HG03139 (cell line): ENCODE results near the gene SENP7.
"Not testable (repeated sequence)": the region's sequence is repeated elsewhere in the genome, so short reads cannot be mapped to it uniquely, and the experiment has no call there.

Source experiments
- ATAC-seq: cut with Tn5 transposase; IDR thresholded peaks from one replicate; pipeline ENCODE4 v1.9.1; 2021; ENCODE audit not compliant: unreplicated experiment

The SENP7 gene

DNA sequence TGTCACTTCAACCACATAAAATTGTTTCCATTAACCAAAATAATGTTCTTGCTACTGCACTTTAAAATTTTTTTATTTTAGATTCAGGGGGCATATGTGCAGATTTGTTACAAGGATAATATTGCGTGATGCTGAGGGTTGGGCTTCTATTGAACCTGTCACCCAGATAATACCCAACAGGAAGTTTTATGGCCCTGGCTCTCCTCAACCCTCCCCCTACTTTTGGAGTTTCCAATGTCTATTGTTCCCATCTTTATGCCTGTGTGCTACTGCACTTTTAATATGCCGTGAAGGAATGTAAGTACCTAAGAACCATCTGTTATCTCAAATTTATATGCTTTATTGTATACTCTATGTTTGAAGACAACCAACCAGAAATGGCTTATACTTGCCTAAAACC lies 150.6 kb downstream of the SENP7 start:
- ATAC-seq: no peak

DNA sequence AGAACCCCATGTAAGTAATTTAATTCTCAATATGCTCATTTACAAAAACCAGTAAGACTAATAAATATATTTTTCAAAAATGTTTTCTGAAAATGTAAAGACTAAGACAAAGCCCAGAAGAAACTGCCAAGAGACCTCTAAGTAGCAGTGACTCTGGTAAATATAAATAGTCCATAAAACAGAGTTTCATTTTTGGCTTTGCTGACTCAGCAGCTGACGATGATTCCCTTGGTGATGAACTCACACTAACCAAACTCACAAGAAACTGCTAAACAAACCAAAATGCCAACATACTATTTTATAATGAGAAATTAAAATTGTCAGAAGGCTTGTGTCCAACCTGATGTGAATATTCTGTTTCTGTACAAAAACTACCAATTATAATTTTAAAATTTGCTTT lies 161.2 kb downstream of the SENP7 start:
- ATAC-seq: no peak

DNA sequence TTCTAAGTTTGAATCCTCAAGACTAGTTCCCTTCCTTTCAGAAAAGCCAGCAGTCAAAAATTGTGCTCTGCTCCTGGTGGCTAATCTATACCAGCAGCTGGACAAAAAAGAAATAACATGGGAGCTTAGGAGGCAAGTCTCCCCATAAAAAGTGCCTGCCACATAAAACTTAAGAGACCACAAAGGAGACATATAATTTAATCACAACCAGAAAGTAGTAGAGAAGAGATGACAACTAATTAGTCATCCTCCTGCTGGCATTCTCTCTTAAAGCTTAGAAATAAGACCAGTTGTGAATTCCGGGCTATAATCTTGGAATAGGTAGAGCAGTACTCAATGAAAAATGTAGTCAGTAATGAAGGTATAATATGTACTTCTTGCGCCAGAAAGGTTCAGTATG lies 172.4 kb downstream of the SENP7 start:
- ATAC-seq: no peak

DNA sequence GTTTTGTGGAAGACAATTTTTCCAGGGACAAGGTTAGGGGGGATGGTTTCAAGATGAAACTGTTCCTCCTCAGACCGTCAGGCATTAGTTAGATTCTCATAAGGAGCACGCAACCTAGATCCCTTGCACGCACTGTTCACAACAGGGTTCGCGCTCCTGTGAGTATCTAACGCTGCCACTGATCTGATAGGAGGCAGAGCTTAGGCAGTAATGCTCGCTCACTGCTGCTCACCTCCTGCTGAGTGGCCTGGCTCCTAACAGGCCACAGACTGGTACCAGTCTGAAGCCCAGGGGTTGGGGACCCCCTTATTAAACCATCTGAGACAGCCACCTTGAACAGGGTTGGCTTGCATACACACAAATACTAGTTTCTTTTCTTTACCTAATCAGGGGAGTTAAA lies 179.1 kb downstream of the SENP7 start:
- no peak for ATAC-seq

DNA sequence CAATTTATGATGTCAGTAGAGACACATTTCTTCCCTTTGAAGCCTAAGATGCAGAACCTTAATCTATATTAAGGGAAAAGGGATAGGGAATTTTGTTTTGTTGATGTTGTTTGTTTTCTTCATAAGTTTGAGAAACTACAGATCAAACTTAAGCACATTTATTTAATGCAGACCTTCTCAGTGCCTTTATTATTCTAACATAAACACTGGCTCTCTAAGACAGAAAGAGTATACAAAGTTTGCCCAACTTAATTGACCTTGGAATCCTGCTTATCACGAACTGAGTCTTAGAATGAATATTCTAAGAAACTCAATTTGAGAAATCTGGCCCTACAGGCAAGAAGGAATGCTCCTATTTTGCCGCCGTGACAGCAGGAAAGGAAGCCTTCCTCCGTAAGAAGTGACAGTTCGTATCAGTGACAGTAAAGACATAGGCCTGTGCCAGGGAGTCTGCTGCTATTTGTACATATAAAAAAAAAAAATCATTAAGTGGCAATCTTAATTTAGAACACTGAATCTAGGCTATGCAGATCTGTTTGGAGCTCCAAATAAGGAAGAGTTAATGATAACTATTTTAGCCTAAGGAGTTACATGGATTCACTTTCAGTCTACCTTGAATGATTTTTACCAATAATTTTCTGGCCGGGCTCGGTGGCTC lies 183.9 kb downstream of the SENP7 start:
- no peak for ATAC-seq

DNA sequence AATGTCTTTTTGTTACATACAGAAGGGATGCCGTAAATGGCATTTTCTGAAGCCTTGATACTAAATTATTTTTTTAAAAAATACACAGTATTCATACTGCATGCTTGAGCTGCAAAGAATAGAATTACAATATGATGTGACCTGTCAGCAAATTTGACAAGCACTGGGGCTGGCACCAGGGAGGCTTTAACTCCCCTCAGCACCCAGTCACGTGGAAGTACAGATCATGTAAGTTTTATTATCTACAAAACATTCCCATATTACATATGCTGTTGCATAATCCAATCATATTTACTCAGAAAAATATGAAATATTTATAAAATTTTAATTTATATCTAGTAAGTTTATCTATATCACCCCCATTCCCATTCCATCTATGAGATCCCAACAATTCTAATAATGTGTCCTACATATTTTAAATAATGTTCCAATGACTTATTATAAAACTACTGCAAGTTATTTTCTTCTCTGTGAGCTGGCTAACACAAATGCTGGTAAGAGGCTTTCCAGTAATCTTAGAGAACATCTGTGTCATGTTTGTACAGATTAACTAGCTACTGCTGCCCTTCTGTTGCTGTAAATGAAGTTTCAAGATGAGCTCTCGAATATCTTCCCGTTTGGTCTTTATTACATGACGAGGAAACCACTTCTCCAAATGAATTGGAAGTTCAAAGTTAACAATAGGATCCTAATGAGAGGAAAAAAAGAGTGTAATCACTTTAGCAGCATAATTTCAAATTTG lies 187.4 kb downstream of the SENP7 start:
- ATAC-seq: no peak

DNA sequence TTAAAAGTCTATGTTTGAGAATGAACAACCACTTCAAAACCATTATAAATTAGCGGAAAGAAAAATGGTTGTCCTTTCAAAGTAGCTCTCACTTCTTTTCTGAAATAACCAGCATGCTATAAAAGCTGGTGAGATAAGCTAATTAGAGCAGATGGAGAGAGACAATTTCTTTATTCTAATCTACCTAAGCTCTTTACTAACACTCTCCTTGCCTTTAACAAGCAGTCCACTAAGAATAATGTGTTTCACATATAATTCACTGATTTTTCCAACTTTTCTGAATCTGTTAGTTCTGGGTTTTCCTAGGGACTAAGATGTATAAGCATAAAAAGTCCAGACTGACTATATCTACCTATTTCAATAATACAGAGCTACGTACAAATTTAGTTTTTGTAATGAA lies 192.5 kb downstream of the SENP7 start, which contains the start of gene IMPG2:
IMPG2 (minus strand) TSS at position 101 of the 400 bp plus-strand sequence. CDS start 203 bp downstream, outside the sequence.
- ATAC-seq: no peak

DNA sequence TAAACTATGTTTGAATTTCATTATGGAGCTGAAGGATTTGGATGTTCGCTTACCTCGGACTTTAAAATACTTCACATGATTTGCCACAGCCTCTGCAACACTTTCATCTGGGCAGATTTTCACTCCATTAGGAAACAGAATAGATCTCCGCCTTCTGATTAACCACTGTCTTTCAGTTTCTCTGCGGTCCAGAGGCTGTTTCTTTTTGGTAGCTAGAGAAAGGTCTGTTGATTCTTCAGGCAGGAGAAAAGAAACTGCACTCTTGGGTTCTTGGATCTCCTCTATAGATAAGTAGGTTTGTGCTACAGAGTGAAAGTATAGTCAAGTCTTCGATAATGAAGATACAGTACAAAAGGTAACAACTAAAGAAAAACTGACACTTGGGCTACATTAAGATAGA lies 193.5 kb downstream of the SENP7 start:
- ATAC-seq: no peak

DNA sequence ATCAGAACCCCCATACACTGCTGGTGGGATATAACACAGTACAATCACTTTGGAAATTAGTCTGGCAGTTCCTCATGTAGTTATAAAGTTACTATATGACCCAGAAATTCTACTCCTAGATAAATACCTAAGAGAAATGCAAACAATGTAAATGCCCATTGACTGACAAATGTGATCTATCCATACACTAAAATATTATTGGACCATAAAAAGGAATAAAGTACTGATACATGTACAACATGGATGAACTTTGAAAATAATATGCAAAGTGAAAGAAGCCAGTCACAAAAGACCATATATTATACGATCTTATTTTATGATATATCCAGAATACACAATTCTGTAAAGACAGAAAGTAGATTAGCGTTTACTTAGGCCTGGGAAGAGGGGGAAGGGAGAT lies 200.5 kb downstream of the SENP7 start:
- no peak for ATAC-seq

DNA sequence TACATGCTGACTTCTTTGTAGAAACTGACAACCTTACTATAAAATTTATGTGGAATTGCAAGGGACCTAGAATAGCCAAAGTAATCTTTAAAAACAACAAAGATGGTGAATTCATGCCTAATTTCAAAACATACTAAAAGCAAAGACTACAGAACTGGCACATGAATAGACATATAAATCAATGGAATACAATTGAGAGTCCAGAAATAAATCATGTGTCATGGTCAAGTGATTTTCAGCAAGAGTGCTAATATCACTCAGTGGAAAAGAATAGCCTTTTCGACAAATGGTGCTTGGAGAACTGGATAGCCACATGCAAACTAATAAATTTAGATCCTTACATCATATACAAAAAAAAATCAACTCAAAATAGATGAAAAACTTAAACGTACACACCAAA lies 201.3 kb downstream of the SENP7 start:
- ATAC-seq: no peak

DNA sequence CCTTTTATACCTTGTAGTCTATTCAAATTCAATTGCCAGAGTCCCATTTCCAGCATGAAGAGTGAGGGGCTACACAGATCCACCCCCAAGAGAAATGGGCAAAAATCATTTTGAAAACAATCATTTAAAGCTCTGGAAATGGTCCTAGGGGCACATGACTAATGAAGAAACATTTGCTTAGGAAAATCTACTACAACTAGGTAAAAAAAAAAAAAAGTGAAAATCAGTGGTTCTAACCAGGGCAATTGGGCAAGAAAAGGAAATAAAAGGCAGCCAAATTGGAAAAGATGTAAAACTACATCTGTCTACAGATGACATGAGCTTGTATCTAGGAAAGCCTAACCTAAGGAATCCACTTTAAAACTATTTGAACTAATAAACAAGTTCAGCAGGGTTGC lies 202.0 kb downstream of the SENP7 start:
- no peak for ATAC-seq

DNA sequence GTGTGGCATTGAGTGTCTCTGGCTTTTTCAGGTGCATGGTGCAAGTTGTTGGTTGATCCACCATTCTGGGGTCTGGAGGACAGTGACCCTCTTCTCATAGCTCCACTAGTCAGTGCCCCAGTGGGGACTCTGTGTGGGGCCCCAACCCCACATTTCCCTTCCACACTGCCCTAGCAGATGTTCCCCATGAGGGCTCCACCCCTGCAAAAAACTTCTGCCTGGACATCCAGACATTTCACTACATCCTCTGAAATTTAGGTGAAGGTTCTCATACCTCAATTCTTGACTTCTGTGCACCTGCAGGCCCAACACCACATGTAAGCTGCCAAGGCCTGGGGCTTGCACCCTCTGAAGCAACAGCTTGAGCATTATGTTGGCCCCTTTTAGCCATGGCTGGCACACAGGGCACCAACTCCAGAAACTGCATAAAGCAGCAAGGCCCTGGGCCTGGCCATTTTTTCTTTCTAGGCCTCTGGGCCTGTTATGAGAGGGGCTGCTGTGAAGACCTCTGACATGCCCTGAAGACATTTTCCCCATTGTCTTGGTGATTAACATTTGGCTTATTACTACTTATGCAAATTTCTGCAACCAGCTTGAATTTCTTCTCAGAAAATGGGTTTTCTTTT lies 204.8 kb downstream of the SENP7 start:
- ATAC-seq: not testable (repeated sequence)

DNA sequence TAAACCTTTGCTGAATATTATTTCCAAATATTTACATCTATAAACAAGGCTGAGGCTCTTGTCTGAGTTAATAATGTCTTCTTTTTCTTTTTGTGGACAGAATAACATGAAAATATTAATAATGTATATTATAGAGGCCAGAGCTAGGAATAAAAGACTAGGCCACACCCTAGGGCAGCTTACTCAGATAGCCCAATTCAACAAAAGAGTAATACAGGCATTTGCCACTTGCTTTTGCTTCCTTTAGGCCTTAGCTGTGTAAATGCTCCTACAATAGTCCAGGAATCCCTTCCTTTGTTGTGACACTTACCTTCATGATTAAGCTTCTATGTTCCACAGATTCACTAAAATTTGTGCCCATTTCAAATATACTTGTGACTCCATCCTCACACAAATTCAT lies 209.2 kb downstream of the SENP7 start:
- ATAC-seq: no peak

DNA sequence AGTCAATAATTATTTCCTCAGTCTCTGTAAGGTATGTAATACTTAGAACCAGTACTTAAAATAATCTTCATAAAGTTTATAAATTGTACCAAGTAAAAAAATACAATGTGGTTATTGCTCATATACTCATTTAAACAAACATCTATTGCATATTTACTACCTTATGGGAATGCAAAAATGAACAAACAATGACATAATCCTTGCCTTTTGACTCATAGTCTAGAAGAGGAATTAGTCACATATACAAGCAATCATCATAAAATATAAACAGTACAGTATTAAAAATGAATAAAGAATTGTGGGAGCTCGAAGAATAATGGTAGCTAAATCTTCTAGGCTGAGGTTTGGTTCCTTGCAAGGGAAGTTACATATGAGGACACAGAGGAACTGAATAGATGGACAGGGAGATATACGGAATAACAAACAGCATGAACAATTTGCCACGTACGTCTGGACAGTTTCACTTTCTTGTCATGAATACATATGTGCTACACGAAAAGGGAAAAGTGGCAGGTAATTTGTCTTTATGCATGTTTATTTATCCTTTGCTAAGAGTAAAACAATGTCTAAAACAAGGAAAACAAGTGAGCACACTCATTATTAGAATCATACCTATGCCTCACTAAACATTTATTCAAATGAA lies 209.8 kb downstream of the SENP7 start:
- ATAC-seq: no peak

DNA sequence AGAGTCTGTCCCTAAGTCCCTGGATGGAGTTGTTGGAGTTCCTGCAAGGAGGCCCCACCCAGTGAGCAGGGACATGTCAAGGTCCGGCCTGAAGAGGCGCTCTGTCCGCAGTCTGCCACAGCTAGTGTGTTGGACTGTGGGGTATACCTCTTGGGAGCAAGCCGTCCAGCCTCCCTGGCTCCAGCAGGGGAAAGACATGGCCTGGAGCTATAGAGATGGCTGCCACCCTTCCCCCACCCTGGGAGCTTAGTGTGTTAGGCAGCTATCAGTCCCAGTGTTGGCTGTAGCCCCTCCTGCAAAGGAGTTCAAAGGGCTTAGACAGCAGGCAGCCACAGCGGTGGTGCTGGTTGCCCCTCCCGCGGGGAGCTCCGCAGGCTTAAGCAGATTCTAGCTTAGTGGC lies 212.9 kb downstream of the SENP7 start:
- ATAC-seq: no peak

DNA sequence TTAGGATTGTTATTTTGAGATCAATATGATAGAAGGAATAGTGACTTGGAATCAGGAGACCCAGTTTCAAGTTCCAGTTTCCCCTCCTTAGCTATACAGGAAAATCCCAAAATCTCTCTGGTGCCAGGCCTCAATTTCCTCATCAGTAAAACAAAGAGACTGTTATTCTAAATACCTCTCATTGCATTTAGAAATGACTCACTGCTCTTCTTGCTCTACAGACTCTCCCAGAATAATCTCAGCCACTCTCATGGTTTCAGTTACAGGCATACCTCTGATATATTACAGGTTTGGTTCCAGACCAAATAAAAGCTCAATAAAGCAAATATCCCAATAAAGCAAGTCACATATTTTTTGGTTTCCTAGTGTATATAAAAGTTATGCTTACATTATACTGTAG lies 221.0 kb downstream of the SENP7 start:
- ATAC-seq: no peak

DNA sequence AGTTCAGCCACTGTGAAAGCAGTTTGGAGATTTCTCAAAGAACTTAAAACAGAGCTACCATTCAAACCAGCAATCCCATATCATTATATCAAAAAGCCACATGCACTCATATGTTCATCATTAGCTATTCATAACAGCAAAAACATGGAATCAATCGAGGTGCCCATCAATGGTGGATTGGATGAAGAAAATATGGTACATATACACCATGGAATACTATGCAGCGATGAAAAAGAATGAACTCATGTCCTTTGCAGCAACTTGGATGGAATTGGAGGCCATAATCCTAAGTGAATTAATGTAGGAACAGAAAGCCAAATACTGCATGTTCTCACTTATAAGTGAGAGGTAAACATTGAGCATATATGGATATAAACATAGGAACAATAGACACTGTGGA lies 224.7 kb downstream of the SENP7 start:
- ATAC-seq: no peak

DNA sequence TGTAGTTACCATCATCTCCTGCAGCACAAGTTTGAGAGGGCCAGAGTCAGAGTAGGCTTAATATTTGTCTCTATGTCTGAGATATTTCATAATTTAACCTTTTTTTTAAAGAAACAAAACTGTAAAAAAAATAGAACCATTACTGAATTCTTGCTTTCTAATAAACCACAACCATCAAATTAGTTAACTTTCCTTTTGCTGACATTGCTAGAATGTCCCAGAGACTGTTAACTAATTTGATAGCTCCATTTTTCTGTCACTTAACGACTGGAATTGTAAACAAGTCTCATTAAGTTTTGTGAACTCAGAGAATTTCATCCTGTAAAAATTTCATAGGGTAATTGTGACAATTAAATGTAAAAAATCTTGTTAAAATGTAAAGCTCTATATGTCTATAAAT lies 228.3 kb downstream of the SENP7 start:
- ATAC-seq: no peak

DNA sequence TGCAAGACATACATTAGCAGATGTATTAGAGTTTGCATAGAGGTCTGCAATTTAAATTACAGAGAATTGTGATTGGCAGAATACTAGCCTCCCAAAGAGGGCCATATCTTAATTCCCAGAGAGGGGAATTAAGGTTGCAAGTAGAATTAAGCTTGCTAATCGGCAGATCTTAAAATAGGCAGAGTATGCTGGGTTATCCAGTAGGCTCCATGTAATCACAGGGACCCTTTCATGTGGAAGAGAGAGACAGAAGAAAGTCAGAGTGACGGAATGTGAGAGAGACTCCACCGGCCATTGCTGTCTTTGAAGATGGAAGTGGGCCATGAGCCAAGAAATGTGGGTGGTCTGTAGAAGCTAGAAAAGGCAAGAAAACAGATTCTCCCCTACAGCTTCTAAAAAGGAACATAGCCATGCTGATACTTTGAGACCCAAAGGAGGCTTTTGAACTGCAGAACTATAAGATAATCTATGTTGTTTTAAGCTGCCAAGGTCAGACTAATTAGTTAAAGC lies 231.4 kb downstream of the SENP7 start:
- no peak for ATAC-seq

DNA sequence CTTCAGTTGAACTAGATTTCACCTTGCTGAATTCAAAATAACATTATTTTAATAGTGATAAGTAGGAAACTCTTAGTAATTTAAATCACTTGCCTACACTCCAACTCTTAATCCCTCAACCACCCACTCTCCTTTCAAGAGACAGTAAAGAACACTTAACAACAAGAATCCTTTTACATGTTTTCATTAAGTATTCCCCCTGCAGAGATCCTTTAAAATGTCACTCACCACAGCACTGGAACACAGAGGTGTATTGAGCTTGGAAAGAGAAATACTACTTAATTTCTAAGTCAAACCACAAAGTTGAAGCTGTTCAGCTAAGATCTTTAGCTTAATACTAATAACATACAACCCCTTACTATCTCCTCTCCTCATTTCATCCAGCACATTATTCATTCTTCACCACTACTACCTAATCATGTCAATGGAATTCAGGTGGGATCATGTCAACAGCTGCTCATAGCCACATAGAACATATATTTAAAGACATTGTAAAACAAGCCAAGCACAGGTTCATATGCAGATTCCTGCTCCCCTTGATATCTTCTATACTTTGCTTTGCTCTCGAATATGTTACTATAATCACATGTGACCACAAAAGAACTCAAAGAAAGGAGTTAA lies 233.1 kb downstream of the SENP7 start:
- no peak for ATAC-seq

DNA sequence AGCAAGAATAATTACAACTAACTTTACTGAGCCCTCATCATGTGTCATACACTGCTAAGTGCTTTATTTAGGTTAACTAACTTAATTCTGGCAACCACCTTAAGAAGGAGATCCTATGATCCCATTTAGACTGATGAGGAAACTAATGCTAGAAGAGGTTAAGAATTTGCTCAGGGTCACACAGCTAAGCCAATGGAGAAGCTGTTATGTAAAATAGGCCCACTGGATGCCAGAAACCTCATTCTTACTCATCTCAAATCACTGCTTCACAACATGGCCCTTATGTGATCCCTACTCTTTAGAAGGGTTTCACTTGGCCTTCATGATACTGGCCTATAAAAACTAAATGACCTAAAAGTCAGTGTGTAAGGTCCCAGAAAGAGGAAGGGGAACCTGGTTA lies 233.8 kb downstream of the SENP7 start:
- ATAC-seq: no peak
